MM.1S (cell line): ENCODE measurements around the gene AGER.

Experiments
- CTCF ChIP-seq: fragments of 300-600 bp; sonication (generic); IDR thresholded peaks from 2 replicates; pipeline ENCODE4 v1.5.1; 2016; ENCODE audit warnings: antibody characterized with exemption, low read length, mixed read lengths
- EZH2 ChIP-seq: fragments of 300-600 bp; sonication (generic); optimal IDR thresholded peaks from 2 replicates; pipeline ENCODE3; 2017; ENCODE audit warnings: low read depth, mild to moderate bottlenecking, antibody characterized with exemption, low read length, mixed read lengths

- TF ChIP-seq CTCF, result no peak
- TF ChIP-seq EZH2, result no peak
These were observed 18.1 kb upstream of the AGER start for GRCh38 chr6:32202186-32202585.
